T-helper 2 cell (primary cell): ENCODE data around the gene RTP2.

Source experiments
- DNase-seq, 5 experiments: peaks; one replicate each; pipeline versions ENCODE4 v3.0.0 to v3.0.0-alpha.2; 2012 to 2022

Gene RTP2

GRCh38 chr3:187667526-187667925, 34.8 kb downstream of the RTP2 start:
- no peak for DNase-seq

- DNase-seq, result no peak
Measured at GRCh38 chr3:187665764-187666402, 36.5 kb downstream of the RTP2 start.

- DNase-seq, result no peak
Measured at GRCh38 chr3:187665010-187665409, 37.3 kb downstream of the RTP2 start.

- DNase-seq, result no peak
Measured at GRCh38 chr3:187662848-187663409, 39.4 kb downstream of the RTP2 start.

- no peak for DNase-seq
Measured at GRCh38 chr3:187661267-187661666, 41.1 kb downstream of the RTP2 start.

GRCh38 chr3:187651282-187651681, 51.1 kb downstream of the RTP2 start:
- no peak for DNase-seq
